Hepatocyte (in vitro differentiated cells): ENCODE measurements around the gene CRYZL1. TPM values are rescaled to one million over a fixed set of nuclear protein-coding genes. Genes with fewer than 3 reads are reported as not detected.

Experiments used
- DNase-seq: peaks from one replicate; pipeline ENCODE4 v3.0.0-alpha.2; 2016; ENCODE audit warnings: low spot score
- H2AFZ ChIP-seq: fragments of 200-600 bp; sonication (generic); 2 replicates; pipeline ENCODE4 v1.6.0; 2016; ENCODE audit warnings: antibody characterized with exemption, mild to moderate bottlenecking
- H3K27ac ChIP-seq: fragments of 200-600 bp; sonication (generic); 2 replicates; pipeline ENCODE4 v1.5.1; 2016; ENCODE audit warnings: mild to moderate bottlenecking
- H3K27me3 ChIP-seq: fragments of 200-600 bp; sonication (generic); 2 replicates; pipeline ENCODE4 v1.6.1; 2016
- H3K36me3 ChIP-seq: fragments of 200-600 bp; sonication (generic); replicated peaks from 2 replicates; pipeline ENCODE4 v1.5.1; 2016; ENCODE audit warnings: low read depth; ENCODE audit not compliant: insufficient read depth
- H3K4me1 ChIP-seq: fragments of 200-600 bp; sonication (generic); 2 replicates; pipeline ENCODE4 v1.5.1; 2016; ENCODE audit warnings: mild to moderate bottlenecking, moderate library complexity; ENCODE audit not compliant: insufficient read depth
- H3K4me2 ChIP-seq: fragments of 200-600 bp; sonication (generic); 2 replicates; pipeline ENCODE4 v1.6.0; 2016
- H3K4me3 ChIP-seq: fragments of 200-600 bp; sonication (generic); 2 replicates; pipeline ENCODE4 v1.5.1; 2016; ENCODE audit warnings: mild to moderate bottlenecking
- H3K79me2 ChIP-seq: fragments of 200-600 bp; sonication (generic); 2 replicates; pipeline ENCODE4 v1.6.0; 2017; ENCODE audit warnings: mild to moderate bottlenecking
- H3K9me2 ChIP-seq: fragments of 200-600 bp; sonication (generic); replicated peaks from 2 replicates; pipeline ENCODE4 v1.6.0; 2017; ENCODE audit warnings: mild to moderate bottlenecking; ENCODE audit not compliant: insufficient read depth
- H3K9me3 ChIP-seq: fragments of 200-600 bp; sonication (generic); 2 replicates; pipeline ENCODE4 v1.5.1; 2016; ENCODE audit warnings: low read depth, mild to moderate bottlenecking
- H4K20me1 ChIP-seq: fragments of 200-600 bp; sonication (generic); 2 replicates; pipeline ENCODE4 v1.6.0; 2016; ENCODE audit warnings: mild to moderate bottlenecking; ENCODE audit not compliant: insufficient read depth, poor library complexity, severe bottlenecking
- CTCF ChIP-seq: fragments of 200-600 bp; sonication (generic); IDR thresholded peaks from 2 replicates; pipeline ENCODE4 v1.5.1; 2016; ENCODE audit warnings: antibody characterized with exemption, mild to moderate bottlenecking; ENCODE audit not compliant: poor library complexity
- EZH2 ChIP-seq: fragments of 200-600 bp; sonication (generic); IDR thresholded peaks from 2 replicates; pipeline ENCODE4 v1.6.1; 2016; ENCODE audit warnings: antibody characterized with exemption, mild to moderate bottlenecking, borderline replicate concordance
- EZH2phosphoT487 ChIP-seq: fragments of 200-600 bp; sonication (generic); IDR thresholded peaks from one replicate; pipeline ENCODE4 v1.6.1; 2018; ENCODE audit warnings: antibody characterized with exemption, mild to moderate bottlenecking, low read depth, moderate library complexity; ENCODE audit not compliant: unreplicated experiment, severe bottlenecking
- WGBS: methylation state at CpG from one replicate; pipeline ENCODE4 v1.1.6; 2016; ENCODE audit warnings: low lambda C conversion rate; ENCODE audit errors: missing lambda C conversion rate; 5-methylcytosine and 5-hydroxymethylcytosine counted together
- polyA plus RNA-seq: library from polyadenylated mRNA; unstranded; fragments of >200 nt; fragmentation: Nextera tagmentation; extraction: Ambion mirVana; gene quantifications from 2 replicates; pipeline ENCODE4 v1.2.1, GENCODE V29; 2016
- total RNA-seq: library from RNA; depleted of rRNA; stranded (reverse); fragments of >200 nt; gene quantifications from 2 replicates; pipeline ENCODE4 v1.2.3, GENCODE V29; 2014

CRYZL1 gene
- total and polyA plus RNA-seq, 2 experiments from 2014 or later: 29.7 to 41.5 TPM

- H3K36me3 ChIP-seq: no peaks in the 10 kb centered on the region
- no peak for TF ChIP-seq EZH2phosphoT487
- TF ChIP-seq EZH2: no peak
- no peak for TF ChIP-seq CTCF
- 98% methylated on average over 19 of the region's 19 CpGs for WGBS
Observed at GRCh38 chr21:33549848-33550771, 91.4 kb downstream of the CRYZL1 start.

GRCh38 chr21:33546086-33546485 lies 95.5 kb downstream of the CRYZL1 start:
- peaks cover 77% of the 10 kb centered on the region for H4K20me1 ChIP-seq
- no peak overlapping the region for H3K4me3 ChIP-seq
- H3K4me2 ChIP-seq: peak overlapping the region; percentile 87
- DNase-seq: no peak
- H3K9me2 ChIP-seq: no peaks in the 10 kb centered on the region
- WGBS: 87% methylated on average over 3 of the region's 3 CpGs
- peaks cover 85% of the 10 kb centered on the region for H3K79me2 ChIP-seq
- no peak for TF ChIP-seq CTCF
- TF ChIP-seq EZH2: no peak
- TF ChIP-seq EZH2phosphoT487: no peak
- no peak overlapping the region for H2AFZ ChIP-seq
- H3K27me3 ChIP-seq: no peaks in the 10 kb centered on the region
- peaks cover 10% of the 10 kb centered on the region for H3K4me1 ChIP-seq
- no peak overlapping the region for H3K27ac ChIP-seq
- H3K36me3 ChIP-seq: no peaks in the 10 kb centered on the region
- H3K9me3 ChIP-seq: no peaks in the 10 kb centered on the region

More at GRCh38 chr21:33549848-33550771, 91.4 kb downstream of the CRYZL1 start:
- Histone ChIP-seq H4K20me1 (peaks cover 99% of the 10 kb centered on the region), H3K9me3 (no peaks in the 10 kb centered on the region), H3K27me3 (no peaks in the 10 kb centered on the region), H3K4me1 (peaks cover 10% of the 10 kb centered on the region), H2AFZ (no peak overlapping the region), H3K79me2 (peaks cover 98% of the 10 kb centered on the region), H3K4me2 (no peak overlapping the region), H3K4me3 (no peak overlapping the region), H3K27ac (no peak overlapping the region), H3K9me2 (no peaks in the 10 kb centered on the region)
- no peak for DNase-seq

GRCh38 chr21:33544451-33545195 lies 96.9 kb downstream of the CRYZL1 start:
- H3K27me3 ChIP-seq: no peaks in the 10 kb centered on the region
- WGBS: 29% methylated on average over 8 of the region's 8 CpGs
- peak overlapping the region; percentile 87 for H3K4me2 ChIP-seq
- H3K9me3 ChIP-seq: no peaks in the 10 kb centered on the region
- H3K9me2 ChIP-seq: no peaks in the 10 kb centered on the region
- peaks cover 63% of the 10 kb centered on the region for H4K20me1 ChIP-seq
- TF ChIP-seq EZH2phosphoT487 (no peak), CTCF (no peak), EZH2 (no peak)
- H2AFZ ChIP-seq: no peak overlapping the region
- peak overlapping the region; percentile 37 for H3K4me3 ChIP-seq
- no peaks in the 10 kb centered on the region for H3K36me3 ChIP-seq
- peak overlapping the region; percentile 95 for H3K27ac ChIP-seq
- H3K4me1 ChIP-seq: peaks cover 16% of the 10 kb centered on the region
- no peak for DNase-seq
- peaks cover 85% of the 10 kb centered on the region for H3K79me2 ChIP-seq
